Measurements from ENCODE around the gene IKZF5. TPM values are rescaled to one million over a fixed set of nuclear protein-coding genes. Genes with fewer than 3 reads are reported as not detected.

The IKZF5 gene
- total and polyA plus RNA-seq, 2 experiments from 2014 or later = 6.9 to 10.5 TPM

DNA sequence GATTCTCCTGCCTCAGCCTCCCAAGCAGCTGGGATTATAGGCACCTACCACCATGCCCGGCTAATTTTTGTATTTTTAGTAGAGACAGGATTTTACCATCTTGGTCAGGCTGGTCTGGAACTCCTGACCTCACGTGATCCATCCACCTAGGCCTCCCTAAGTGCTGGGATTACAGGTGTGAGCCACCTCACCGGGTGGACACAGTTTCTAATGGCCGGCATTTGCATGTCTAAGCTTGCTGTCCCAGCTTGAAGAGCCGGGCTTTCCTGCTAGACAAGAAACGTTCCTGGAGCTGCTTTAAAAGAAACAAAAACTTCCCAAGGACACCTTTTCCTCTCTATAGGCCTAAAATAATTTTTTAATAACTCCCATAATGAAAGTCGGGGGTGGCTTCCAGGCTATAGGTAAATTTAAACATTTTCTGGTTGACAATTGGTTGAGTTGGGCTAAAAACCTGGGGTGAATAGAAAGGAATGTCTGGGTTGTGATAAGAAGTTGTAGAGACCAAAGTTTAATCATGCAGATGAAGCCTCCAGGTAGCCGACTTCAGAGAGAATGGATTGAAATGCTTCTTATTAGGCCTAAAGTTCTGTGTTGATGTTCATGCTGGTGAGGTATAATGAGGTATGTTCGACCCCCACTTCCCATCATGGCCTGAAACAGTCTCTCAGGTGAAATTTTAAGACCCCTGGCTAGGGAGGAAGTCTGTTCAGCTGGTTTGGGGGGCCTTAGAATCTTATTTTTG is 9.0 kb upstream of the IKZF5 start:
- peak overlapping the region; percentile 40 for H3K4me3 ChIP-seq

More for the DNA sequence above, 9.0 kb upstream of the IKZF5 start:
- ATAC-seq (peak; percentile 87), DNase-seq (ENCODE audit: low spot score) (peak; percentile 81)
- no peaks in the 10 kb centered on the region for H3F3A ChIP-seq (replicated peaks; ENCODE audit: low read depth)
- H3K4me1 ChIP-seq (ENCODE audit: insufficient read depth) = peaks cover 66% of the 10 kb centered on the region
- no peak overlapping the region for H2AFZ ChIP-seq
- H3K27ac Mint-ChIP-seq = peak overlapping the region; percentile 94
- TF ChIP-seq, protein P1, sequence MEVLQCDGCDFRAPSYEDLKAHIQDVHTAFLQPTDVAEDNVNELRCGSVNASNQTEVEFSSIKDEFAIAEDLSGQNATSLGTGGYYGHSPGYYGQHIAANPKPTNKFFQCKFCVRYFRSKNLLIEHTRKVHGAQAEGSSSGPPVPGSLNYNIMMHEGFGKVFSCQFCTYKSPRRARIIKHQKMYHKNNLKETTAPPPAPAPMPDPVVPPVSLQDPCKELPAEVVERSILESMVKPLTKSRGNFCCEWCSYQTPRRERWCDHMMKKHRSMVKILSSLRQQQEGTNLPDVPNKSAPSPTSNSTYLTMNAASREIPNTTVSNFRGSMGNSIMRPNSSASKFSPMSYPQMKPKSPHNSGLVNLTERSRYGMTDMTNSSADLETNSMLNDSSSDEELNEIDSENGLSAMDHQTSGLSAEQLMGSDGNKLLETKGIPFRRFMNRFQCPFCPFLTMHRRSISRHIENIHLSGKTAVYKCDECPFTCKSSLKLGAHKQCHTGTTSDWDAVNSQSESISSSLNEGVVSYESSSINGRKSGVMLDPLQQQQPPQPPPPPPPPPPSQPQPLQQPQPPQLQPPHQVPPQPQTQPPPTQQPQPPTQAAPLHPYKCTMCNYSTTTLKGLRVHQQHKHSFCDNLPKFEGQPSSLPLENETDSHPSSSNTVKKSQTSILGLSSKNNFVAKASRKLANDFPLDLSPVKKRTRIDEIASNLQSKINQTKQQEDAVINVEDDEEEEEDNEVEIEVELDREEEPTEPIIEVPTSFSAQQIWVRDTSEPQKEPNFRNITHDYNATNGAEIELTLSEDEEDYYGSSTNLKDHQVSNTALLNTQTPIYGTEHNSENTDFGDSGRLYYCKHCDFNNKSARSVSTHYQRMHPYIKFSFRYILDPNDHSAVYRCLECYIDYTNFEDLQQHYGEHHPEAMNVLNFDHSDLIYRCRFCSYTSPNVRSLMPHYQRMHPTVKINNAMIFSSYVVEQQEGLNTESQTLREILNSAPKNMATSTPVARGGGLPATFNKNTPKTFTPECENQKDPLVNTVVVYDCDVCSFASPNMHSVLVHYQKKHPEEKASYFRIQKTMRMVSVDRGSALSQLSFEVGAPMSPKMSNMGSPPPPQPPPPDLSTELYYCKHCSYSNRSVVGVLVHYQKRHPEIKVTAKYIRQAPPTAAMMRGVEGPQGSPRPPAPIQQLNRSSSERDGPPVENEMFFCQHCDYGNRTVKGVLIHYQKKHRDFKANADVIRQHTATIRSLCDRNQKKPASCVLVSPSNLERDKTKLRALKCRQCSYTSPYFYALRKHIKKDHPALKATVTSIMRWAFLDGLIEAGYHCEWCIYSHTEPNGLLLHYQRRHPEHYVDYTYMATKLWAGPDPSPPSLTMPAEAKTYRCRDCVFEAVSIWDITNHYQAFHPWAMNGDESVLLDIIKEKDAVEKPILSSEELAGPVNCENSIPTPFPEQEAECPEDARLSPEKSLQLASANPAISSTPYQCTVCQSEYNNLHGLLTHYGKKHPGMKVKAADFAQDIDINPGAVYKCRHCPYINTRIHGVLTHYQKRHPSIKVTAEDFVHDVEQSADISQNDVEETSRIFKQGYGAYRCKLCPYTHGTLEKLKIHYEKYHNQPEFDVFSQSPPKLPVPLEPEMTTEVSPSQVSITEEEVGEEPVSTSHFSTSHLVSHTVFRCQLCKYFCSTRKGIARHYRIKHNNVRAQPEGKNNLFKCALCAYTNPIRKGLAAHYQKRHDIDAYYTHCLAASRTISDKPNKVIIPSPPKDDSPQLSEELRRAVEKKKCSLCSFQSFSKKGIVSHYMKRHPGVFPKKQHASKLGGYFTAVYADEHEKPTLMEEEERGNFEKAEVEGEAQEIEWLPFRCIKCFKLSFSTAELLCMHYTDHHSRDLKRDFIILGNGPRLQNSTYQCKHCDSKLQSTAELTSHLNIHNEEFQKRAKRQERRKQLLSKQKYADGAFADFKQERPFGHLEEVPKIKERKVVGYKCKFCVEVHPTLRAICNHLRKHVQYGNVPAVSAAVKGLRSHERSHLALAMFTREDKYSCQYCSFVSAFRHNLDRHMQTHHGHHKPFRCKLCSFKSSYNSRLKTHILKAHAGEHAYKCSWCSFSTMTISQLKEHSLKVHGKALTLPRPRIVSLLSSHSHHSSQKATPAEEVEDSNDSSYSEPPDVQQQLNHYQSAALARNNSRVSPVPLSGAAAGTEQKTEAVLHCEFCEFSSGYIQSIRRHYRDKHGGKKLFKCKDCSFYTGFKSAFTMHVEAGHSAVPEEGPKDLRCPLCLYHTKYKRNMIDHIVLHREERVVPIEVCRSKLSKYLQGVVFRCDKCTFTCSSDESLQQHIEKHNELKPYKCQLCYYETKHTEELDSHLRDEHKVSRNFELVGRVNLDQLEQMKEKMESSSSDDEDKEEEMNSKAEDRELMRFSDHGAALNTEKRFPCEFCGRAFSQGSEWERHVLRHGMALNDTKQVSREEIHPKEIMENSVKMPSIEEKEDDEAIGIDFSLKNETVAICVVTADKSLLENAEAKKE (CRISPR knock-in tag; IDR thresholded peaks at IDR 0.05) = peak; percentile 86
- TF ChIP-seq JUNB (IDR thresholded peaks at IDR 0.05; ENCODE audit: unreplicated experiment) (no peak), NANOG (IDR thresholded peaks at IDR 0.05; ENCODE audit: borderline replicate concordance) (peak; percentile 73; the same call in 1 of the 2 replicates), STAT1 (IDR thresholded peaks at IDR 0.05; ENCODE audit: unreplicated experiment) (no peak), ZNF331 (CRISPR knock-in tag; IDR thresholded peaks at IDR 0.05; ENCODE audit: low read depth) (peak; percentile 46; the same call in 1 of the 2 replicates)
- TF ChIP-seq, protein P2, sequence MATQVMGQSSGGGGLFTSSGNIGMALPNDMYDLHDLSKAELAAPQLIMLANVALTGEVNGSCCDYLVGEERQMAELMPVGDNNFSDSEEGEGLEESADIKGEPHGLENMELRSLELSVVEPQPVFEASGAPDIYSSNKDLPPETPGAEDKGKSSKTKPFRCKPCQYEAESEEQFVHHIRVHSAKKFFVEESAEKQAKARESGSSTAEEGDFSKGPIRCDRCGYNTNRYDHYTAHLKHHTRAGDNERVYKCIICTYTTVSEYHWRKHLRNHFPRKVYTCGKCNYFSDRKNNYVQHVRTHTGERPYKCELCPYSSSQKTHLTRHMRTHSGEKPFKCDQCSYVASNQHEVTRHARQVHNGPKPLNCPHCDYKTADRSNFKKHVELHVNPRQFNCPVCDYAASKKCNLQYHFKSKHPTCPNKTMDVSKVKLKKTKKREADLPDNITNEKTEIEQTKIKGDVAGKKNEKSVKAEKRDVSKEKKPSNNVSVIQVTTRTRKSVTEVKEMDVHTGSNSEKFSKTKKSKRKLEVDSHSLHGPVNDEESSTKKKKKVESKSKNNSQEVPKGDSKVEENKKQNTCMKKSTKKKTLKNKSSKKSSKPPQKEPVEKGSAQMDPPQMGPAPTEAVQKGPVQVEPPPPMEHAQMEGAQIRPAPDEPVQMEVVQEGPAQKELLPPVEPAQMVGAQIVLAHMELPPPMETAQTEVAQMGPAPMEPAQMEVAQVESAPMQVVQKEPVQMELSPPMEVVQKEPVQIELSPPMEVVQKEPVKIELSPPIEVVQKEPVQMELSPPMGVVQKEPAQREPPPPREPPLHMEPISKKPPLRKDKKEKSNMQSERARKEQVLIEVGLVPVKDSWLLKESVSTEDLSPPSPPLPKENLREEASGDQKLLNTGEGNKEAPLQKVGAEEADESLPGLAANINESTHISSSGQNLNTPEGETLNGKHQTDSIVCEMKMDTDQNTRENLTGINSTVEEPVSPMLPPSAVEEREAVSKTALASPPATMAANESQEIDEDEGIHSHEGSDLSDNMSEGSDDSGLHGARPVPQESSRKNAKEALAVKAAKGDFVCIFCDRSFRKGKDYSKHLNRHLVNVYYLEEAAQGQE (IDR thresholded peaks at IDR 0.05; ENCODE audit: unreplicated experiment) = no peak
- TF ChIP-seq, protein P3, sequence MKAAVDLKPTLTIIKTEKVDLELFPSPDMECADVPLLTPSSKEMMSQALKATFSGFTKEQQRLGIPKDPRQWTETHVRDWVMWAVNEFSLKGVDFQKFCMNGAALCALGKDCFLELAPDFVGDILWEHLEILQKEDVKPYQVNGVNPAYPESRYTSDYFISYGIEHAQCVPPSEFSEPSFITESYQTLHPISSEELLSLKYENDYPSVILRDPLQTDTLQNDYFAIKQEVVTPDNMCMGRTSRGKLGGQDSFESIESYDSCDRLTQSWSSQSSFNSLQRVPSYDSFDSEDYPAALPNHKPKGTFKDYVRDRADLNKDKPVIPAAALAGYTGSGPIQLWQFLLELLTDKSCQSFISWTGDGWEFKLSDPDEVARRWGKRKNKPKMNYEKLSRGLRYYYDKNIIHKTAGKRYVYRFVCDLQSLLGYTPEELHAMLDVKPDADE (IDR thresholded peaks at IDR 0.05) = no peak
- no peaks in the 10 kb centered on the region for H3K79me2 ChIP-seq (replicated peaks; ENCODE audit: insufficient read depth)
- peaks cover 65% of the 10 kb centered on the region for H3K4me1 Mint-ChIP-seq
- no peaks in the 10 kb centered on the region for H4K20me1 ChIP-seq (replicated peaks; ENCODE audit: insufficient read depth)
- peaks cover 33% of the 10 kb centered on the region for H3K36me3 Mint-ChIP-seq (ENCODE audit: low read depth)
- peak overlapping the region; percentile 20; the same call in 2 of the 3 replicates for H3K4me3 Mint-ChIP-seq
- peaks cover 27% of the 10 kb centered on the region for H3K27me3 Mint-ChIP-seq (ENCODE audit: insufficient read depth, low read depth, poor library complexity)
- H3K27ac ChIP-seq (ENCODE audit: low read depth) = peak overlapping the region; percentile 82
- H3K36me3 ChIP-seq (ENCODE audit: insufficient read depth) = no peaks in the 10 kb centered on the region
- peaks cover 34% of the 10 kb centered on the region for H3K27me3 ChIP-seq (ENCODE audit: insufficient read depth)
- peak overlapping the region; percentile 62 for H3K4me2 ChIP-seq
- peaks cover 19% of the 10 kb centered on the region for H3K9me3 Mint-ChIP-seq
- H3K9me2 ChIP-seq (ENCODE audit: insufficient read depth) = no peaks in the 10 kb centered on the region

Measured in GM23338 (cell line).